K562 (cell line): ENCODE measurements around the gene FUT9. TPM values are rescaled to one million over a fixed set of nuclear protein-coding genes. Genes with fewer than 3 reads are reported as not detected.

Experiments
- ATAC-seq: fragments of 200-7000 bp; cut with Tn5 transposase; 3 replicates; pipeline ENCODE4 v1.9.1; 2020; ENCODE audit warnings: moderate library complexity
- BruUV-seq: library from RNA; stranded (reverse); fragments of 400-500 nt; replicated peaks from 2 replicates; lab custom pipeline; 2021; lab: Mats Ljungman, UMichigan
- CTCF ChIA-PET: fragments of 300-600 bp; formaldehyde crosslinking; extraction: SDS; loops from one replicate; lab custom pipeline; 2021; ENCODE audit warnings: low intra/inter-chr PET ratio; lab: Yijun Ruan, JAX
- POLR2A ChIA-PET: fragments of 300-600, 350-650 bp; sonication (Branson Sonifier 250); formaldehyde crosslinking; extraction: SDS; loops from one replicate; lab custom pipeline; 2021; ENCODE audit warnings: antibody characterized with exemption, inconsistent platforms; lab: Yijun Ruan, JAX
- DNase-seq, 4 experiments: peaks; one replicate each; pipeline versions ENCODE4 v3.0.0 to v3.0.0-alpha.2; 2011 to 2018; ENCODE audit warnings: low spot score in 3 of 4, mixed read lengths in 3 of 4; ENCODE audit errors: extremely low read depth in 1 of 4
- FAIRE-seq: peaks from 2 replicates; lab custom pipeline; 2011; peaks lifted over from hg19 to GRCh38; lab: Jason Lieb, UNC
- H2AFZ ChIP-seq: 2 replicates; pipeline ENCODE4 v1.6.0; 2011; ENCODE audit warnings: low read depth, low read length, control low read depth, inconsistent platforms
- H3K27ac ChIP-seq: fragments of 200-600 bp; 3 replicates; pipeline ENCODE4 v1.8.0; 2011; ENCODE audit warnings: low read depth, mild to moderate bottlenecking, control low read depth, inconsistent platforms, low read length, moderate library complexity, mixed read lengths; ENCODE audit errors: extremely low read depth
- H3K27me3 ChIP-seq, 2 experiments: fragments of 300-600 bp in 1 of 2; 2 replicates in 1 of 2; 3 replicates in 1 of 2; pipeline versions ENCODE4 v1.6.0 to v1.8.0; 2011; ENCODE audit warnings: inconsistent platforms in 2 of 2, low read length in 2 of 2, mild to moderate bottlenecking in 1 of 2, mixed read lengths in 1 of 2, moderate library complexity in 1 of 2; ENCODE audit not compliant: control insufficient read depth in 2 of 2, insufficient read depth in 2 of 2
- H3K36me3 ChIP-seq: fragments of 300-600 bp; 3 replicates; pipeline ENCODE4 v1.8.0; 2011; ENCODE audit warnings: mild to moderate bottlenecking, low read length, inconsistent platforms; ENCODE audit not compliant: control insufficient read depth, insufficient read depth
- H3K4me1 ChIP-seq, 2 experiments: fragments of 200-600 bp in 1 of 2; replicated peaks in 1 of 2; 2 replicates in 1 of 2; 3 replicates in 1 of 2; pipeline versions ENCODE4 v1.5.1 to v1.8.0; 2011; ENCODE audit warnings: inconsistent platforms in 2 of 2, low read length in 2 of 2, mild to moderate bottlenecking in 1 of 2, mixed read lengths in 1 of 2, moderate library complexity in 1 of 2; ENCODE audit not compliant: control insufficient read depth in 2 of 2, insufficient read depth in 2 of 2
- H3K4me2 ChIP-seq: 2 replicates; pipeline ENCODE4 v1.6.1; 2011; ENCODE audit warnings: low read length, control low read depth, inconsistent platforms, mixed read lengths; ENCODE audit not compliant: insufficient read depth
- H3K4me3 ChIP-seq: fragments of 200-600 bp; sonication (generic), shearing (Covaris generic); 2 replicates; pipeline ENCODE4 v1.5.1; 2016; ENCODE audit warnings: control low read depth, inconsistent platforms
- H3K79me2 ChIP-seq: fragments of 200-600 bp; 3 replicates; pipeline ENCODE4 v1.8.0; 2011; ENCODE audit warnings: low read length, inconsistent platforms; ENCODE audit not compliant: control insufficient read depth, insufficient read depth
- H3K9ac ChIP-seq, 2 experiments: 2 replicates each; pipeline versions ENCODE4 v1.6.0 to v1.6.1; 2011; ENCODE audit warnings: low read depth in 2 of 2, low read length in 2 of 2, control low read depth in 1 of 2, inconsistent platforms in 1 of 2, mild to moderate bottlenecking in 1 of 2, mixed read lengths in 1 of 2; ENCODE audit not compliant: insufficient read depth in 1 of 2
- H3K9me1 ChIP-seq: one replicate; pipeline ENCODE4 v1.6.0; 2011; ENCODE audit warnings: inconsistent platforms, mild to moderate bottlenecking, low read length, moderate library complexity; ENCODE audit not compliant: control insufficient read depth, insufficient read depth
- H3K9me3 ChIP-seq: replicated peaks from 2 replicates; pipeline ENCODE4 v1.5.1; 2011; ENCODE audit warnings: low read depth, low read length, inconsistent platforms; ENCODE audit not compliant: control insufficient read depth, insufficient read depth
- H4K20me1 ChIP-seq: replicated peaks from 2 replicates; pipeline ENCODE4 v1.6.1; 2011; ENCODE audit warnings: low read length, inconsistent platforms, mixed read lengths; ENCODE audit not compliant: control insufficient read depth, insufficient read depth
- NFYB ChIP-seq: IDR thresholded peaks from 2 replicates; pipeline ENCODE4 v1.6.1; 2011; ENCODE audit warnings: mild to moderate bottlenecking, moderate library complexity; ENCODE audit not compliant: insufficient read length; ENCODE audit errors: extremely low read depth
- TAL1 ChIP-seq: fragments of 450-650 bp; IDR thresholded peaks from 2 replicates; pipeline ENCODE4 v1.6.1; 2016; ENCODE audit warnings: mild to moderate bottlenecking
- ZNF12 ChIP-seq: sonication (generic); formaldehyde crosslinking; IDR thresholded peaks from 2 replicates; pipeline ENCODE4 v1.4.0; 2020; ENCODE audit warnings: mild to moderate bottlenecking, missing genetic modification reagents
- ZNF212 ChIP-seq: fragments of 450-650 bp; formaldehyde crosslinking; IDR thresholded peaks from 2 replicates; pipeline ENCODE4 v1.4.0; 2020; ENCODE audit warnings: mild to moderate bottlenecking
- ZNF253 ChIP-seq: fragments of 250-450 bp; sonication (Bioruptor Pico); conservative IDR thresholded peaks from 2 replicates; pipeline ENCODE4 v1.6.1; 2021; ENCODE audit warnings: mild to moderate bottlenecking
- ZNF551 ChIP-seq: fragments of 250-450 bp; sonication (Bioruptor Pico); IDR thresholded peaks from 2 replicates; pipeline ENCODE4 v1.5.0; 2021; ENCODE audit warnings: mild to moderate bottlenecking, moderate library complexity
- ZNF589 ChIP-seq: fragments of 200-800 bp; sonication (Bioruptor generic); IDR thresholded peaks from 2 replicates; pipeline ENCODE4 v1.6.1; 2016; ENCODE audit warnings: low read depth, missing genetic modification characterization, missing compliant biosample characterization
- WGBS: fragments of 100-300 bp; shearing (Covaris generic); methylation state at CpG from one replicate; pipeline ENCODE4 v1.1.6; 2016; ENCODE audit warnings: low coverage, mixed read lengths; ENCODE audit not compliant: insufficient coverage; ENCODE audit errors: missing lambda C conversion rate; 5-methylcytosine and 5-hydroxymethylcytosine counted together
- in situ Hi-C: fragments of 300-500 bp; cut with MboI; formaldehyde crosslinking; loops from 4 replicates; pipeline ENCODE4 v1.15.0; 2018; ENCODE audit warnings: inconsistent platforms, mixed read lengths
- intact Hi-C: fragments of 100-400 bp; cut with micrococcal nuclease; formaldehyde crosslinking; loops from 2 replicates; pipeline ENCODE4 v1.14.2; 2022
- polyA plus RNA-seq, 8 experiments: library from polyadenylated mRNA; depleted of rRNA in 4 of 8; stranded (reverse) in 5 of 8; unstranded in 3 of 8; fragments of >200 nt; fragmentation: Nextera tagmentation in 2 of 8; fragmentation: Illumina TruSeq in 1 of 8; extraction: Ambion mirVana in 2 of 8; extraction: Trizol in 1 of 8; gene quantifications; 2 replicates each; pipeline versions ENCODE4 v1.2.1 to v1.2.3, GENCODE V29; 2011 to 2014; ENCODE audit warnings: inconsistent platforms in 1 of 8, missing spikeins in 1 of 8
- total RNA-seq, 7 experiments: library from RNA; depleted of rRNA in 6 of 7; stranded (reverse); fragments of >200 nt in 6 of 7; fragmentation: Illumina TruSeq in 2 of 7; extraction: Trizol in 2 of 7; gene quantifications; 2 replicates each; pipeline versions ENCODE4 v1.2.1 to v1.2.3, GENCODE V29; 2011 to 2021; ENCODE audit warnings: low replicate concordance in 1 of 7
- TF ChIP-seq, protein P1 (sequence below): fragments of 450-650 bp; IDR thresholded peaks from 2 replicates; pipeline ENCODE4 v1.6.1; 2016; ENCODE audit warnings: mild to moderate bottlenecking, moderate library complexity
- TF ChIP-seq, protein P2 (sequence below), 2 experiments: fragments of 150-350 bp in 1 of 2; IDR thresholded peaks; 2 replicates each; pipeline ENCODE4 v1.6.1; 2012 to 2016; ENCODE audit warnings: low read depth in 2 of 2, low read length in 2 of 2, mild to moderate bottlenecking in 1 of 2, moderate library complexity in 1 of 2

FUT9 gene
- total and polyA plus RNA-seq, 9 of the 15 experiments (the other 6 are each of a cell fraction or from before 2014, with no cell fraction given), result not detected

DNA sequence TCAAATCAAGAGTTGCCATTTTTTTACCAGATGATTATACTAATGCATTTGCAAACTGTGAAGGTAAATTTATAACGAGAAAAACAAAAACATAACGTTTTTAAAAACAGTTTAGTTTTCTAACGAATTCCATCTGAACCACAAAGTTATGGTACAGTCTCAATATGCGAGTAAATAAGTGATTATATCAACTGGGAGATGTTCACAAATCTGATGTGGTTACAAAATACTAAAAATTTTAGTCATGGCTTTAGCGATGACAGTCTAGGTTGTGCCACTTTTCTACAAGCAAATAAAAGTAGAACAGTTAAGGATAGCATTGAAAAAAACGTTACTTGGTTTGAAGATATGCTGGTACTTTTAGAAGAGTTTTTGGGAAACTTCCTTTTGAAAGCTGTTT is 186.8 kb downstream of the FUT9 start:
- FAIRE-seq (no peak), DNase-seq (no peak), ATAC-seq (no peak)
- in situ Hi-C loops (no loop called here), intact Hi-C loops (no loop called here)
- ChIA-PET POLR2A (no interaction called here), CTCF (no interaction called here)
- no TSS peak for BruUV-seq
- no peaks in the 10 kb centered on the region for H3K27me3 ChIP-seq
- no peaks in the 10 kb centered on the region for H3K4me1 ChIP-seq
- no peaks in the 10 kb centered on the region for H3K9me1 ChIP-seq
- no peak overlapping the region for H3K27ac ChIP-seq
- 0% methylated on average over 6 of the region's 6 CpGs for WGBS
- H3K4me3 ChIP-seq, result no peak overlapping the region
- no peak overlapping the region for H3K9ac ChIP-seq
- 0 out of 2 replicates have a peak, but pooled peaks cover 1% of the 10 kb centered on the region for H3K9me3 ChIP-seq
- no peaks in the 10 kb centered on the region for H3K36me3 ChIP-seq
- no peaks in the 10 kb centered on the region for H4K20me1 ChIP-seq
- no peaks in the 10 kb centered on the region for H3K79me2 ChIP-seq
- no peak overlapping the region for H3K4me2 ChIP-seq
- H2AFZ ChIP-seq, result no peak overlapping the region
- no peak for TF ChIP-seq ZNF551 (CRISPR knock-in tag)
- TF ChIP-seq ZNF589 (CRISPR knock-in tag), result no peak
- TF ChIP-seq ZNF253, result no peak
- no peak for TF ChIP-seq ZNF212
- TF ChIP-seq ZNF12 (CRISPR knock-in tag), result no peak
- no peak for TF ChIP-seq TAL1
- TF ChIP-seq, protein P1, sequence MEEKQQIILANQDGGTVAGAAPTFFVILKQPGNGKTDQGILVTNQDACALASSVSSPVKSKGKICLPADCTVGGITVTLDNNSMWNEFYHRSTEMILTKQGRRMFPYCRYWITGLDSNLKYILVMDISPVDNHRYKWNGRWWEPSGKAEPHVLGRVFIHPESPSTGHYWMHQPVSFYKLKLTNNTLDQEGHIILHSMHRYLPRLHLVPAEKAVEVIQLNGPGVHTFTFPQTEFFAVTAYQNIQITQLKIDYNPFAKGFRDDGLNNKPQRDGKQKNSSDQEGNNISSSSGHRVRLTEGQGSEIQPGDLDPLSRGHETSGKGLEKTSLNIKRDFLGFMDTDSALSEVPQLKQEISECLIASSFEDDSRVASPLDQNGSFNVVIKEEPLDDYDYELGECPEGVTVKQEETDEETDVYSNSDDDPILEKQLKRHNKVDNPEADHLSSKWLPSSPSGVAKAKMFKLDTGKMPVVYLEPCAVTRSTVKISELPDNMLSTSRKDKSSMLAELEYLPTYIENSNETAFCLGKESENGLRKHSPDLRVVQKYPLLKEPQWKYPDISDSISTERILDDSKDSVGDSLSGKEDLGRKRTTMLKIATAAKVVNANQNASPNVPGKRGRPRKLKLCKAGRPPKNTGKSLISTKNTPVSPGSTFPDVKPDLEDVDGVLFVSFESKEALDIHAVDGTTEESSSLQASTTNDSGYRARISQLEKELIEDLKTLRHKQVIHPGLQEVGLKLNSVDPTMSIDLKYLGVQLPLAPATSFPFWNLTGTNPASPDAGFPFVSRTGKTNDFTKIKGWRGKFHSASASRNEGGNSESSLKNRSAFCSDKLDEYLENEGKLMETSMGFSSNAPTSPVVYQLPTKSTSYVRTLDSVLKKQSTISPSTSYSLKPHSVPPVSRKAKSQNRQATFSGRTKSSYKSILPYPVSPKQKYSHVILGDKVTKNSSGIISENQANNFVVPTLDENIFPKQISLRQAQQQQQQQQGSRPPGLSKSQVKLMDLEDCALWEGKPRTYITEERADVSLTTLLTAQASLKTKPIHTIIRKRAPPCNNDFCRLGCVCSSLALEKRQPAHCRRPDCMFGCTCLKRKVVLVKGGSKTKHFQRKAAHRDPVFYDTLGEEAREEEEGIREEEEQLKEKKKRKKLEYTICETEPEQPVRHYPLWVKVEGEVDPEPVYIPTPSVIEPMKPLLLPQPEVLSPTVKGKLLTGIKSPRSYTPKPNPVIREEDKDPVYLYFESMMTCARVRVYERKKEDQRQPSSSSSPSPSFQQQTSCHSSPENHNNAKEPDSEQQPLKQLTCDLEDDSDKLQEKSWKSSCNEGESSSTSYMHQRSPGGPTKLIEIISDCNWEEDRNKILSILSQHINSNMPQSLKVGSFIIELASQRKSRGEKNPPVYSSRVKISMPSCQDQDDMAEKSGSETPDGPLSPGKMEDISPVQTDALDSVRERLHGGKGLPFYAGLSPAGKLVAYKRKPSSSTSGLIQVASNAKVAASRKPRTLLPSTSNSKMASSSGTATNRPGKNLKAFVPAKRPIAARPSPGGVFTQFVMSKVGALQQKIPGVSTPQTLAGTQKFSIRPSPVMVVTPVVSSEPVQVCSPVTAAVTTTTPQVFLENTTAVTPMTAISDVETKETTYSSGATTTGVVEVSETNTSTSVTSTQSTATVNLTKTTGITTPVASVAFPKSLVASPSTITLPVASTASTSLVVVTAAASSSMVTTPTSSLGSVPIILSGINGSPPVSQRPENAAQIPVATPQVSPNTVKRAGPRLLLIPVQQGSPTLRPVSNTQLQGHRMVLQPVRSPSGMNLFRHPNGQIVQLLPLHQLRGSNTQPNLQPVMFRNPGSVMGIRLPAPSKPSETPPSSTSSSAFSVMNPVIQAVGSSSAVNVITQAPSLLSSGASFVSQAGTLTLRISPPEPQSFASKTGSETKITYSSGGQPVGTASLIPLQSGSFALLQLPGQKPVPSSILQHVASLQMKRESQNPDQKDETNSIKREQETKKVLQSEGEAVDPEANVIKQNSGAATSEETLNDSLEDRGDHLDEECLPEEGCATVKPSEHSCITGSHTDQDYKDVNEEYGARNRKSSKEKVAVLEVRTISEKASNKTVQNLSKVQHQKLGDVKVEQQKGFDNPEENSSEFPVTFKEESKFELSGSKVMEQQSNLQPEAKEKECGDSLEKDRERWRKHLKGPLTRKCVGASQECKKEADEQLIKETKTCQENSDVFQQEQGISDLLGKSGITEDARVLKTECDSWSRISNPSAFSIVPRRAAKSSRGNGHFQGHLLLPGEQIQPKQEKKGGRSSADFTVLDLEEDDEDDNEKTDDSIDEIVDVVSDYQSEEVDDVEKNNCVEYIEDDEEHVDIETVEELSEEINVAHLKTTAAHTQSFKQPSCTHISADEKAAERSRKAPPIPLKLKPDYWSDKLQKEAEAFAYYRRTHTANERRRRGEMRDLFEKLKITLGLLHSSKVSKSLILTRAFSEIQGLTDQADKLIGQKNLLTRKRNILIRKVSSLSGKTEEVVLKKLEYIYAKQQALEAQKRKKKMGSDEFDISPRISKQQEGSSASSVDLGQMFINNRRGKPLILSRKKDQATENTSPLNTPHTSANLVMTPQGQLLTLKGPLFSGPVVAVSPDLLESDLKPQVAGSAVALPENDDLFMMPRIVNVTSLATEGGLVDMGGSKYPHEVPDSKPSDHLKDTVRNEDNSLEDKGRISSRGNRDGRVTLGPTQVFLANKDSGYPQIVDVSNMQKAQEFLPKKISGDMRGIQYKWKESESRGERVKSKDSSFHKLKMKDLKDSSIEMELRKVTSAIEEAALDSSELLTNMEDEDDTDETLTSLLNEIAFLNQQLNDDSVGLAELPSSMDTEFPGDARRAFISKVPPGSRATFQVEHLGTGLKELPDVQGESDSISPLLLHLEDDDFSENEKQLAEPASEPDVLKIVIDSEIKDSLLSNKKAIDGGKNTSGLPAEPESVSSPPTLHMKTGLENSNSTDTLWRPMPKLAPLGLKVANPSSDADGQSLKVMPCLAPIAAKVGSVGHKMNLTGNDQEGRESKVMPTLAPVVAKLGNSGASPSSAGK, result no peak
- TF ChIP-seq, protein P2, sequence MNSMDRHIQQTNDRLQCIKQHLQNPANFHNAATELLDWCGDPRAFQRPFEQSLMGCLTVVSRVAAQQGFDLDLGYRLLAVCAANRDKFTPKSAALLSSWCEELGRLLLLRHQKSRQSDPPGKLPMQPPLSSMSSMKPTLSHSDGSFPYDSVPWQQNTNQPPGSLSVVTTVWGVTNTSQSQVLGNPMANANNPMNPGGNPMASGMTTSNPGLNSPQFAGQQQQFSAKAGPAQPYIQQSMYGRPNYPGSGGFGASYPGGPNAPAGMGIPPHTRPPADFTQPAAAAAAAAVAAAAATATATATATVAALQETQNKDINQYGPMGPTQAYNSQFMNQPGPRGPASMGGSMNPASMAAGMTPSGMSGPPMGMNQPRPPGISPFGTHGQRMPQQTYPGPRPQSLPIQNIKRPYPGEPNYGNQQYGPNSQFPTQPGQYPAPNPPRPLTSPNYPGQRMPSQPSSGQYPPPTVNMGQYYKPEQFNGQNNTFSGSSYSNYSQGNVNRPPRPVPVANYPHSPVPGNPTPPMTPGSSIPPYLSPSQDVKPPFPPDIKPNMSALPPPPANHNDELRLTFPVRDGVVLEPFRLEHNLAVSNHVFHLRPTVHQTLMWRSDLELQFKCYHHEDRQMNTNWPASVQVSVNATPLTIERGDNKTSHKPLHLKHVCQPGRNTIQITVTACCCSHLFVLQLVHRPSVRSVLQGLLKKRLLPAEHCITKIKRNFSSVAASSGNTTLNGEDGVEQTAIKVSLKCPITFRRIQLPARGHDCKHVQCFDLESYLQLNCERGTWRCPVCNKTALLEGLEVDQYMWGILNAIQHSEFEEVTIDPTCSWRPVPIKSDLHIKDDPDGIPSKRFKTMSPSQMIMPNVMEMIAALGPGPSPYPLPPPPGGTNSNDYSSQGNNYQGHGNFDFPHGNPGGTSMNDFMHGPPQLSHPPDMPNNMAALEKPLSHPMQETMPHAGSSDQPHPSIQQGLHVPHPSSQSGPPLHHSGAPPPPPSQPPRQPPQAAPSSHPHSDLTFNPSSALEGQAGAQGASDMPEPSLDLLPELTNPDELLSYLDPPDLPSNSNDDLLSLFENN (IDR thresholded peaks at IDR 0.05; ENCODE audit: low read depth in 2 of 2, low read length in 2 of 2), result no peak
- no peak for TF ChIP-seq NFYB
